GM18502 (cell line): ENCODE data around the gene TNPO3.
A peak's percentile ranks its signal among the peaks of the same experiment; 100 is the strongest.
"Not testable (repeated sequence)": the region's sequence is repeated elsewhere in the genome, so short reads cannot be mapped to it uniquely, and the experiment has no call there.

Source experiments
- ATAC-seq: cut with Tn5 transposase; IDR thresholded peaks from one replicate; pipeline ENCODE4 v1.9.1; 2021; ENCODE audit warnings: mild to moderate bottlenecking; ENCODE audit not compliant: unreplicated experiment, poor library complexity

Gene TNPO3

DNA sequence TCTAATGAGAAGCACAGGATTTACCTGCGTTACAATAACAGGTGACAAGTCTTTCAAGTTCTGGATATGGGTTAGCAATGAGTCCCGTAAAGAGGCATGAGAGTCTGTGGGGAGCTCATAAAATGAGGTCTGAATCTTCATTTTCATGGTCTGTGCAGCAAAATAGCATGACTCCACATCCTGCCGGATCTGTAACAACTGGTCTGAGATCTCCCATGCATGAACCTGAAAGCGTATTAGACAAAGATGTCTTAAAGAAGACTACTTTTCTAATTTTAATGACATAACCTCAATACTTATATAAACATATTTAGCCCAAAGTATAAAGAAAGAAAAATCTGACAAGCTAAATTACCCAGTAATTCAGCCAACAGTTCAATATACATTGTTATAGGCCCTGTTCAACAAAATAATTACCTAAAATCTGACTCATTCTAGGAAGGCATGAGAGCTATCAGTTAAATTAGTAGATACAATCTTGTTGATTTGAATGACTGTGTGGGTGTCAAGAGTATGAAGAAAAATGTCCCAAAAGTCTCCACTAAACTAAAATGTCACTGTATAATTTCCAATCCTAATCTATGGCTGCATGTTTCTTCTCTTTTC, 36.9 kb downstream of the TNPO3 start:
- peak; percentile 85 for ATAC-seq

DNA sequence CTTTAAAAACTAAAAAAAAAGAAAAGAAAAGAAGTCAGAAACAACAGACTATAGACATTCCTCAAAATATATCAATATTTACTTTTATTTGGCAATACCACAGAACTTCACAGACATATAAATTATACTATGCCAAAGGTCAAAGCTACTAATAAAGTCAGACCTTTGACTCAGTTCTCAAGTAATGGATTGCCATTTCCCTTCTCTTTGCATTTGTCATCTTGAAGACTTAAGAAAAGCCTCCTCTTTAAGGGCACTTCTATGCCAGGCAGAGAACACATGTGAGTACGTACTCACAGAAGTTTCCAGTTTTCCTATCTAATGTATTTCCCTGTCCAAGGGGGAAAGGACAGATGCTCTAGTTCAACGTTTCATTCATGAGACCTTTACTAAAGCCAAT, 37.6 kb downstream of the TNPO3 start:
- peak; percentile 14 for ATAC-seq

DNA sequence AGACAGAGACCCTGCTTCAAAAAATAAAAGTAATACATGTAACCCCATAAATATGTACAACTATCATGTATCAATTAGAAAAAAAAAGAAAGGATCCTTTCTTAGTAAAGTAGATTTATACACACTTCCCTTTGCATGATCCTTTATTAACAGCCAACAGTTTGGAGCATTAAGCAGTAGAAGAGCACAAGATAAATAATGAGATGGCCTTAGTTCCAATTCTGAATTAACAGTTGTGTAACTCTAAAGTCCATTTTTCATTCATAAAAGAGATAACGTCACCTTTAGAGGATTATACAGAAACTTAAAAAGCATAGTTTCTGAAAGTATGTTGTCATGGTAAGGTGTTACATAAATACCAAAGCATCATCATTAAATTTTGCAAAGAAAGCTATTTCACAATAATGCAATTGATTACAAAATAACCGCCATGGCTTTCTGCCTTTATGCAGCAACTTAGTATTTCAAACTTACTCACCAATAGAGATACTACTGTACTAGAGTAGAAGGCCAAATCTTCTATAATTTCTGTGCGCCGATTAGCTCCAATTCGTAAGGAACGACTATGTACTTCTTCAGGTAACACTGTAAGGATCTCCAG, 40.3 kb downstream of the TNPO3 start:
- ATAC-seq: no peak

DNA sequence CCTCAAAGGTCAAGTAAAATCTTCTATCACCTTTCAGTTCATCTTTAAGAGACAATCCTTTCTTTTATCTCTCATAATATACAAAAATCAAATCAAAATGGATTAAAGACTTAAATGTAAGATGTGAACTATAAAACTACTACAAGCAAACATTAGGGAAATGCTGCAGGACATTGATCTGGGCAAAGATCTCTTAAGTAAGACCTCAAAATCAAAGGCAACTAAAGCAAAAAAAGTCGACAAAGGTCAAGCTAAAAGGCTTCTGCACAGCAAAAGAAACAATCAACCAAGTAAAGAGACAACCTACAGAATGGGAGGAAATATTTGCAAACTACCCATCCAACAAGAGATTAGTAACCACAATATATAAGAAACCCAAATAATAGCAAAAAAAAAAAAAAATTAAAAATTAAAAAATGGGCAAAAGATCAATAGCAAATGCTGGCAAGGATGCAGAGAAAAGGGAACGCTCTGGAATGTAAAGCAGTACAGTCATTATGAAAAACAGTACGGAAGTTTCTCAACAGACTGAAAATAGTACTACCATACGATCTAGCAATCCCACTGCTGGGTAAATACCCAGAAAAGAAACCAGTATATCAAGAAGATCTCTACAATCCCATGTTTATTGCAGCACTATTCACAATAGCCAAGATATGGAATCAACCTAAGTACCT, 41.7 kb downstream of the TNPO3 start:
- no peak for ATAC-seq

DNA sequence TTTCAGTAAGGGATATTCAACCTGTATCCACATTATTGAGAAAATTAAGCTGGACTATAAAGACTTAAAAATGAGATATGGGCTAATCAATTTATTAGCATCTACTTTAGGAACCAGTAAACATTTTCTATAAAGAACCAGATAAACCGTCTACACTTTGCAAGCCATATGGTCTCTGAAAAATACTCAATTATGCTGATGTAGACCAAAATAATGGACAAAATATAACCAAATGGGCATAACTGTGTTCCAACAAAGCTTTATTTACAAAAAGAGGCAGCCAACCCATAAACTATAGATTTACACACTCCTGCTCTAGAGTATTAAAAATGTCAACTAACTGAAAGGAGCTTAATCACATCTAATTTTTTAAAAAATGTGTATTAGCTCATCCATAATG, 42.3 kb downstream of the TNPO3 start:
- no peak for ATAC-seq

DNA sequence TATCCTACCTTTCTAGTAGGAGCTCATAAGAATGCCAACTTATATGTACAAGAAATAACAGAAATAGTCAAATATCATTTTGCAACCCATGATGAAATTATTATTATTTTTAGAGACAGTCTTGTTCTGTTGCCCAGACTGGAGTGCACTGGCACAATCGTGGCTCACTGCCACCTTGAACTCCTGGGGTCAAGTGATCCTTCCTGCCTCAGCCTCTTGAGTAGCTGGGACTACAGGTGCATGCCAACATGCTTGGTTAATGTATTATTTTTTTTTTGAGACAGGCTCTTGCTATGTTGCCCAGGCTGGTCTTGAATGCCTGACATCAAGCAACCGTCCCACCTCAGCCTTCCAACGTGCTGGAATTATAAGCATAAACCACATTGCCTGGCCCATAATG, 44.8 kb downstream of the TNPO3 start:
- ATAC-seq: no peak

DNA sequence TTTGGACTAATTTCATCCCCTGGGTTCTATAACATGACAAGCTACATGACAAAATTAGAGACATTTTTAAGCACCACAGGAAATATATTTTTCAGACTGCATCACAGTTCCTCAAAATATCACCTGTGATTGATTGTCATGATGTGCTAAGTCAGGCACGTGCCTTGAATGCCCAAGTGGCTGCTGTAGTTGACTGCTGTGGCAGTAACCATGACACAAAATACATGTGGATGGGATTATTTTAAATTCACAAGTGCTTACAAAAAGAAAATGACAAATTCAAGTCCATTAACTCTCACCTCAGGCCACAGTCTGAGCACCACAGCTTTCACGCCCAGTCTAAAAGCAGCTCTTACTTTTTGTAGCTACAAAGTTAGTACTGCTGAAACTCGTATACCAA, 45.5 kb downstream of the TNPO3 start:
- peak; percentile 61 for ATAC-seq

DNA sequence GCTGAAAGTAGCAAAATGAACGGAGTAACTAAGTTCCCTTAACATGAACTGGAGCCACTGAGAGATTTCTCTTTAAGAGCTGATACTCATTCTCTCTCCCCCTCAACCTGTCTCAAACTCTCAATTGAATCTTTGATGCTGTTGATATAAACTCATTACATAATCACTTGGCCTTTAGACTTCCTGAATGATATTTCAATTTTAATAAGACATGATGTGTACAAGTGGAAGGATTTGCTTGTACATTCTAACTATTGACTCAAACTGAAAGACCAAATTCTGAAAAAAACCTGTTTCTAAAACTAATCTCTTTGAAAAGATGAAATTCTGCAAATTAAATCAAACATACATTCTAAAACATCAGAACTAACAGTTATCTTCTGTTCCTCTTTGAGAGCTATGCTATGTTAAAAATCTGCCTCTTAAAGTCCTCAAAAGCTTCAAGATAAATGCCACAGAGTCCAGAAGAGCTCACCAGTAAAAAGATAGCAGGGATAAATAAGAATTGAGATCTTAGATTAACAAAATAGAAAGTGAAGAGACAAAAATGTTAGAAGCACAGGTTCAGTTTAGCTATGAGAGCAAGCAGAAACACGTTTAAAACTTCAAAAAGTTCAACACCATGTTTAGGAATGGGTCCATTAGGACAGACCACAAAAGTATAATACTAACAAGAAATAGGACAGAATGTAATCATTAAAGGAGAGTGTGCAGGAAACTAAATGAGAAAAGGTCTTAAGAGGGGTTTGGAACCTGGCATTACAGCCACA, 46.1 kb downstream of the TNPO3 start:
- ATAC-seq: peak; percentile 39

DNA sequence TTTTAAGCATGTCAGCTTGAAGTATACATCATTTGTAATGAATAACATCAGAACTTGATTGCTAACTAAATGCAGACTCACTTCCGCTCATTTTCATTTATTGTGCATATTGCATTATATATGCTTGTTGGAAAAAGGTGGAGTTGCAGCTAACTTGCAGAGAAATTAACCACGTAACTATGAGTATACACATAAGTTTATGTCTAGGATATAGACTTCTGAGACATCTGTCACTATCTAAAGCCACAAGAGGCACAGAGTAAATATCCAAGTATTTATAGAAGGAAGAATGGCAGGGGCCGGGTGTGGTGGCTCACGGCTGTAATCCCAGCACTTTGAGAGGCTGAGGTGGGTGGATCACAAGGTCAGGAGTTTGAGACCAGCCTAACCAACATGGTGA, 47.3 kb downstream of the TNPO3 start:
- ATAC-seq: no peak

DNA sequence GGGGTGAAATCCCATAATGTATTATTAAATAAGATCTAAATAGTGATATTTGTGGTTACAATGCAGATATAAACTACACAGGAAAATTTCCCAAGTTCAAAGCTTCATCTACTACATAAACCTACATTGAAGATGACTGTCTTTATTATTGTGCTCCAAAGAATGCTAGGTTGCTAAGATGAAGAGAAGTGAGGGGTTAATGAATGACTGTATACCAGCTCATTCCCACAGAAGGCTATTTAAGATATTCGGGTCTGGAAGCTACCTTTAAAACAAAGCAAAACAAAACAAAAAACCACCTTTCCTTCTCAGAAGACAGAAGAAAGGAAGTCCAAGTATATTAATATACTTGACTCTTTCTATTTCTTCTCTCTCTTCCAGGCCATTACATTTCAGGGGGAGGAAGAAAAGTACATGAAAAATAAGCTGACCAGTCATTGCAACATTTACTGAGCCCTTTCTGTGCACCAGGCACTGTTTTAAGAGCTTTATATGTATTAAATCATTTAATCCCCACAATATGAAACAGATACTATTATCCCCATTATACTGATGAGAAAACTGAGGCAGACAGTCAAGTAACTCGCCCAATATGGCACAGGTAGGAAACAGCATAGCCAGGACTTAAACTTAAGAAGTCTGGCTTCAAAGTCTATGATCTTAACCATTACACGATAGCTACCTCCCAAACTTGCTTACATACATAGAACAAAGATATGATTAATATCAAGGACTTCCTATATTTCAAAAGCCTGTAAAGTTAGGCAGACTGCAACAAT, 48.1 kb downstream of the TNPO3 start:
- no peak for ATAC-seq

DNA sequence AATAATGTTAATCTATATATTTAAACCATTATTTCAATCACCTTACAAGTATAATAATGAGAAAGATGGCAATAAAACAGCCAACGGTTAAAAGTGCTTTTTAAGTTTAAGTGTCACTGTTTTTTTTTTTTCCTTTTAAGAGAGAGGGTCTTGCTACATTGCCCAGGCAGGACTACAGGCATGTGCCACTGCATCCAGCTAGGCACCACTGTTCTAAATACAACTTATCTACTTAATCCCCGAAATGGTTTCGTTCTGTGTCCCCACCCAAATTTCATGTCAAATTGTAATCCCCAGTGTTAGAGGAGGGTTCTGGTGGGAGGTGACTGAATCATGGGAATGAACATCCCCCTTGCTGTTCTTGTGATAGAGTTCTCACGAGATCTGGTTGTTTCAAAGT, 49.7 kb downstream of the TNPO3 start:
- no peak for ATAC-seq

DNA sequence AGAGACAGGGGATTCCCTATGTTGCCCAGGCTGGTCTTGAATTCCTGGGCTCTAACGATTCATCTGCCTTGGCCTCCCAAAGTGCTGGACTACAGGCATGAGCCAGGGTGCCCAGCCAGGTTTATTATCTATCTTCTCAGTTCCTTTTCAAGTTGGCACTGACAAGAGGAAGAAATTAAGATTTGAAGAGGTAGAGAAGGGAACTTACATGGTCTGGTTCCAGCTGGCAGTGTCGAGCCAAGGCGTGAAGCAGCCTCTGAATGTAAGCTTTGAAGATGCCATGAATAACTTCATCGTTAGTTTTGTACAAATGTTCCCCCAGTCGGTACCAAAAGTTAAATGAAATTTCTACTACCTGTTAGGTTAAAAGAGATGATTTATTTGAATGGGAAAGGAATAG, 57.7 kb downstream of the TNPO3 start:
- ATAC-seq: no peak

DNA sequence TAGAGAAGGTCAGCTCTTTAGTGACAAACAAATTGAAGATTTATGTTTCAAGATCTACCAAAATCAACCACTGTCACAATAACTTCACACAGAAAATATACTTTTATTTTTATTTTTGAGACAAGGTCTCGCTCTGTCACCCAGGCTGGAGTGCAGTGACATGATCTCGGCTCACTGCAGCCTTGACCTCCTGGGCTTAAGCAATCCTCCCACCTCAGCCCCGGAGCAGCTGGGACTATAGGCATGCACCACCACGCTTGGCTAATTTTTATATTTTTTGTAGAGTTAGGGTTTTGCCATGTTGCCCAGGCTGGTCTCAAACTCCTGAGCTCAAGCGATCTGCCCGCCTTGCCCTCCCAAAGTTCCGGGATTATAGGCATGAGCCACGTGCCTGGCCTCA, 60.4 kb downstream of the TNPO3 start:
- ATAC-seq: not testable (repeated sequence)

DNA sequence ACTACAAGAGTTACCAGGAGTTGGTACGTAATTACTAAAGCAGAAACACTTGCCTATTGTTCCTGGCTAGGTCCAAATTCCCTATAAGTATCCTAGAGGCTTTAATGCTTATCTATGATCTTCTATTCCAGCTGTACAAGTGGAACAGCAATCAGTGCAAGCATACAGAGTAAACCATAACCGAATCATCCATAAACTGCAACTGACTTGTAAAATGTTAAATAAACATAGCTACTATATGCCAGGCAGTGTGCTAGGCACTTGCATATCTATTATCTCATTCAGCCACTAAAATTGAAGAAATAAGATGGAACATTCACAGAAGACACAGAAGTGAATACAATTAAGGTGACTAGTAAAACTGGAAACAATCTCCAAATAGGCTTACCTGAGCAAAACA, 61.5 kb downstream of the TNPO3 start:
- no peak for ATAC-seq

DNA sequence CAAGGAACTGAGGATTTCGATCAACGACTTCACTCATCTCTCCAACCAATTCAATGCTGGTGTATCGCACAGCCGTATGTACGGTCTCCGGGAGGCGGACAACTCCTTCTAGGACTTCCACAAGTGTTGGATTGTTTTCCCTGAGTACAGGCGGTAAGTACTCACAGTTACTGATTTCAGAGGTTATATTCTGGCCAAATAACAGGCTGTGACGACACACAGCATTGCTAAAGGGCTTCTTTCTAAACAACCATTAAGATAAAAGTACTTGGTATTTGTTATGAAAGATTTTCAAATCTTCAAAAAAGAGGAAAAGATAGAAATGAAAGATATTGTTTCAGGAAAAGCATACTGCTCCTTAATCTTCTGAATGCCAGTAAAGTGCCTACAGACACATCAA, 65.0 kb downstream of the TNPO3 start:
- ATAC-seq: no peak

DNA sequence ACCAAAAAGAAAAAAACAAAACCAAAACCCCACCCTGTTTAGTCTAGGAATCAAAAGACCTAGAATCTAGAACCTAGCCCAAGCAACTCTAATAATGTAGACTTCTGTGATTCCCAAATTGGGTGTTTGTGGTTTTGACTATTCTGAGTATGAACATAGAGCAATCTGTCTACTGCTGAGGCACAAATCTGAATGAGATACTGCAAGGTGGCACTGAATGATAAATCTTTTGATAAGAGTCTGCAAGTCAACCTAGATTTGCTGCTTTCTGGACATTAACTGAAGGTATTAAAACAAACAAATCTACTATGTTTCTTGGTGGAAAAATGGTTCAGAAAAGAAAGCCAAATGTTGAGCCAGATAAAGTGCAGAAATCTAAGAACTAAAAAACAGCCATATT, 66.5 kb downstream of the TNPO3 start:
- no peak for ATAC-seq

DNA sequence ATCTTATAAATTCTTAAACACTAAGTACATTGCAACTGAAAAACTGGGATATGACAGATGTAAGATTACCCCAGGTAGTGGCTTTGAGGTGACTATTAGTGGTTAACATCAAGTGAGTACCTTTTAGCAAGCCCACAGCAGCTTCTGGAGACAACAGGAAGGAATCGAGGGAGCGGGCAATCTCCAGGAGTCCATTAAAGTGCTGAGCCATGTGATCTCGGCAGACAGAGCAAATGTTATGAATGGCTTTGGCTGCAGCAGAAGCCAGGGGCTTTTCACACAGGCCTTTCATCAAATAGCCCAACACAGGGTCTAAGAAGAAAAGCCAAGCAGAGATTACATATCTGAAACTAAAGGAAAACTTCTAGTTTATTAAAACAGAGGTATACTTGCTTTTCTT, 68.3 kb downstream of the TNPO3 start:
- ATAC-seq: no peak

DNA sequence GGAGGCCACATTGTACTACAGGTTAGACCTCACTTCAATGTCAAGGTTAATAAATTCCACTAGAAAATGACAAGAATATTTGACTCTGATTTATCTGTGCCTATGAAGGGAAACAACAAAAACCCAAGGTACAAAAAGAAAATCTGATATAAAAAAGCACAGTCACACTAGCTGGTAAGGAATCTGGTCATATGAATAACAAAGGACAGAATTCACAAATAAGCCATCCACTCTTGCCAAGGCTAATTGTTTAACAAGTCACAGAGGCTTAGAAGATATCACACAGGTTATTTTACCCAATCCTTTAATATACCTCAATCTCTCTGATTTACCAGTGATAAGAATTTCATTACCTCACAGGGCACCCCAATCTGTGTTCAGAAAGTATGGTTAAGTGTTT, 69.3 kb downstream of the TNPO3 start:
- no peak for ATAC-seq

DNA sequence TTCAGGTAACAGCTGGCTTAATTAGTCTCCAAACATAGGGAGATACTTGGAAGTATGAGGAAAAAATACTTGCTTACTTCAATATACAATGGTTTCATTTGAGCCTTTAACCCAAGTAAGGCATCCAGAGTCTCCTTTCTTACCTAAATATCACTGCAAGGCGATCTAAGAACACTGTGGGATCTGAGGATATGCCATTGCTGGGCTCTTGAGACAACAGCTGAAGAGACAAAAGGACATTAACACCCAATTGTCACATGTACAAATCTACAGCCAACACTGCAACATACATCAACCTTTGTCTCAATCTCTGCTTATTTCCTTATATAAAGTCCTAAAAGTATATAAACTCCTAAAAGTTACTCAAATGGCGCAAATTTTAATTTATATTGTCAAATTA, 72.8 kb downstream of the TNPO3 start:
- ATAC-seq: no peak

DNA sequence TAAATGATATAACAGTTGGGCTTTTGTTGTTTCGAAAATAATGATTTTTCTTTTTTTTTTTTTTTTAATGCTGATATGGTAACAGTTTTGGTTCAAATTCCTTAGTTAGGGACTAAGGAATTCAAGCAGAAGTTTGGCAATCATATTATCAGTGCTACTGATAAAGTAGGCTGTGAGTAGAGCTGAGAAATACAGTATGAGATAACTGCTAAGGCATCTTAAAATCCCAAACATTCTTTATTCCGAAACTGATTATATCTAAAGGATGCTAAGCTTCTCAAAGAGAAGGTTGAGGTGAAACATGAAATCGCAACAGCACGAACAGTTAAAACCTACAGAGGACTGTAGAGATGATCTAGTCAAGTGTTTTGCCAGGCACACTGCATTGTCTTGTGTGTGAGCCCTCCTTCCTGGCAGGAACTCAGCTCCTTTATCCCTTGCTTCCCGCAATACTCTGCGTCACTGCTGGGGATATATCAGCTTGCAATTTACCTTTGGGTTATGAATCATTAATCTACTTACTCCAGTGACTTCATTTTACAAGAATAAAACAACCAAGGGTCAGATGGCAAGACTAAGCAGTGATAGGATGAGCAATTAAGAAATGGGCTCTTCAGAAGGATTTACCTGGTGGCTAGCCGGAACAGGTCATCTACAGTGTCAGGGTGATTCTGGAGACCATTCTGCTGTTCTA, 80.5 kb downstream of the TNPO3 start:
- ATAC-seq: no peak
